Mesothelial cell of epicardium (in vitro differentiated cells): ENCODE results near the gene KCNH5. TPM values are rescaled to one million over a fixed set of nuclear protein-coding genes. Genes with fewer than 3 reads are reported as not detected.

Experiments used
- DNase-seq, 2 experiments: peaks; one replicate each; pipeline ENCODE4 v3.0.0; 2021; ENCODE audit warnings: low spot score in 2 of 2; ENCODE audit not compliant: unreplicated experiment in 2 of 2
- H3K27ac Mint-ChIP-seq: 2 replicates; pipeline ENCODE4 v1.8.0; 2021; ENCODE audit warnings: mixed read lengths
- H3K27me3 Mint-ChIP-seq: 2 replicates; pipeline ENCODE4 v1.8.0; 2021; ENCODE audit warnings: low read depth, mixed read lengths
- H3K36me3 Mint-ChIP-seq: 2 replicates; pipeline ENCODE4 v1.8.0; 2021; ENCODE audit warnings: mixed read lengths
- H3K4me1 Mint-ChIP-seq: 2 replicates; pipeline ENCODE4 v1.8.0; 2021; ENCODE audit warnings: mixed read lengths
- H3K4me3 Mint-ChIP-seq: 2 replicates; pipeline ENCODE4 v1.8.0; 2021; ENCODE audit warnings: mild to moderate bottlenecking, moderate library complexity, mixed read lengths
- H3K9me3 Mint-ChIP-seq: 2 replicates; pipeline ENCODE4 v1.8.0; 2021; ENCODE audit warnings: mixed read lengths
- CTCF ChIP-seq: fragments of 200-600 bp; sonication (generic); IDR thresholded peaks from one replicate; pipeline ENCODE4 v1.5.0; 2021; ENCODE audit warnings: antibody characterized with exemption; ENCODE audit not compliant: unreplicated experiment
- total RNA-seq: library from RNA; stranded (reverse); gene quantifications from 3 replicates; pipeline ENCODE4 v1.2.1, GENCODE V29; 2021

The KCNH5 gene
- total RNA-seq, 1 donor from 2014 or later = 2.5 TPM

GRCh38 chr14:62943202-62943601 lies 102.1 kb downstream of the KCNH5 start:
- H3K9me3 Mint-ChIP-seq = peaks cover 9% of the 10 kb centered on the region
- H3K36me3 Mint-ChIP-seq = no peaks in the 10 kb centered on the region
- TF ChIP-seq CTCF = no peak
- H3K4me3 Mint-ChIP-seq = no peak overlapping the region
- peaks cover 7% of the 10 kb centered on the region for H3K4me1 Mint-ChIP-seq
- no peak overlapping the region for H3K27ac Mint-ChIP-seq
- DNase-seq = no peak
- H3K27me3 Mint-ChIP-seq = no peaks in the 10 kb centered on the region

- Mint-ChIP-seq H3K36me3 (no peaks in the 10 kb centered on the region), H3K4me3 (no peak overlapping the region), H3K9me3 (peaks cover 8% of the 10 kb centered on the region), H3K4me1 (peaks cover 7% of the 10 kb centered on the region), H3K27ac (no peak overlapping the region), H3K27me3 (no peaks in the 10 kb centered on the region)
- DNase-seq = no peak
- no peak for TF ChIP-seq CTCF
Measured at GRCh38 chr14:62939970-62940369, 105.3 kb downstream of the KCNH5 start.

GRCh38 chr14:62938778-62939177 lies 106.5 kb downstream of the KCNH5 start:
- no peak for DNase-seq
- Mint-ChIP-seq H3K27ac (no peak overlapping the region), H3K36me3 (no peaks in the 10 kb centered on the region), H3K27me3 (no peaks in the 10 kb centered on the region), H3K9me3 (peaks cover 6% of the 10 kb centered on the region), H3K4me1 (peaks cover 5% of the 10 kb centered on the region), H3K4me3 (no peak overlapping the region)
- TF ChIP-seq CTCF = no peak

GRCh38 chr14:62934439-62934838 lies 110.8 kb downstream of the KCNH5 start:
- Mint-ChIP-seq H3K9me3 (no peaks in the 10 kb centered on the region), H3K27ac (no peak overlapping the region), H3K4me3 (no peak overlapping the region), H3K4me1 (no peaks in the 10 kb centered on the region), H3K27me3 (no peaks in the 10 kb centered on the region), H3K36me3 (no peaks in the 10 kb centered on the region)
- DNase-seq = no peak
- no peak for TF ChIP-seq CTCF

GRCh38 chr14:62921466-62921865 lies 123.8 kb downstream of the KCNH5 start:
- Mint-ChIP-seq H3K4me3 (no peak overlapping the region), H3K36me3 (no peaks in the 10 kb centered on the region), H3K27ac (no peak overlapping the region), H3K27me3 (peaks cover 6% of the 10 kb centered on the region), H3K4me1 (peaks cover 22% of the 10 kb centered on the region), H3K9me3 (peaks cover 12% of the 10 kb centered on the region)
- no peak for DNase-seq
- no peak for TF ChIP-seq CTCF

GRCh38 chr14:62916551-62916950 lies 128.7 kb downstream of the KCNH5 start:
- Mint-ChIP-seq H3K27me3 (peaks cover 6% of the 10 kb centered on the region), H3K9me3 (no peaks in the 10 kb centered on the region), H3K27ac (no peak overlapping the region), H3K36me3 (no peaks in the 10 kb centered on the region), H3K4me1 (peaks cover 22% of the 10 kb centered on the region), H3K4me3 (no peak overlapping the region)
- DNase-seq = no peak
- TF ChIP-seq CTCF = no peak
